Testis (tissue), 3 donors: ENCODE data around the gene PBX2. TPM values are rescaled to one million over a fixed set of nuclear protein-coding genes. Genes with fewer than 3 reads are reported as not detected.

ENCODE experiments used
- DNase-seq: peaks from one replicate; pipeline ENCODE4 v3.0.0-alpha.2; 2019
- H3K27ac ChIP-seq, 2 donors: fragments of 200-600 bp; sonication (generic); one replicate each; pipeline ENCODE4 v1.5.1; 2019
- H3K27me3 ChIP-seq: fragments of 200-600 bp; sonication (generic); one replicate; pipeline ENCODE4 v1.5.1; 2019
- H3K36me3 ChIP-seq: fragments of 200-600 bp; sonication (generic); one replicate; pipeline ENCODE4 v1.5.1; 2017; ENCODE audit warnings: low read depth; ENCODE audit errors: missing control alignments
- H3K4me1 ChIP-seq: fragments of 200-600 bp; sonication (generic); one replicate; pipeline ENCODE4 v1.5.1; 2019
- H3K4me3 ChIP-seq, 2 donors: fragments of 200-600 bp; sonication (generic); one replicate each; pipeline ENCODE4 v1.5.1; 2017 to 2019
- H3K9me3 ChIP-seq: fragments of 200-600 bp; sonication (generic); one replicate; pipeline ENCODE4 v1.5.1; 2017
- POLR2A ChIP-seq: fragments of 450-650 bp; IDR thresholded peaks from one replicate; pipeline ENCODE4 v1.6.1; 2017; ENCODE audit warnings: antibody characterized with exemption, mild to moderate bottlenecking, moderate library complexity
- WGBS, 2 donors: methylation state at CpG; one replicate each; pipeline ENCODE4 v1.1.5; 2018; 5-methylcytosine and 5-hydroxymethylcytosine counted together
- intact Hi-C: fragments of 100-400 bp; cut with DNase I; formaldehyde crosslinking; loops from one replicate; pipeline ENCODE4 v1.15.1; 2023; ENCODE audit warnings: low total_unique reads
- polyA plus RNA-seq: library from polyadenylated mRNA; stranded (reverse); fragments of 350-450 nt; fragmentation: Illumina TruSeq; extraction: RNeasy Lipid Tissue Mini Kit (QIAGEN cat#74804); gene quantifications from one replicate; pipeline ENCODE4 v1.2.3, GENCODE V29; 2014; ENCODE audit warnings: low read depth, low replicate concordance; ENCODE audit not compliant: insufficient read depth
- total RNA-seq, 2 donors: library from RNA; depleted of rRNA; stranded (reverse); fragments of >200 nt; gene quantifications; one replicate each; pipeline ENCODE4 v1.2.3, GENCODE V29; 2016
- TF ChIP-seq, protein P1 (sequence below), 3 experiments: fragments of 450-650 bp in 2 of 3; fragments of 200-600 bp in 1 of 3; sonication (generic) in 1 of 3; IDR thresholded peaks; one replicate each; pipeline ENCODE4 v1.5.1; 2016 to 2019; ENCODE audit warnings: antibody characterized with exemption in 3 of 3, mild to moderate bottlenecking in 2 of 3, moderate library complexity in 1 of 3

The PBX2 gene
- total and polyA plus RNA-seq, 3 donors from 2014 or later = 65.0 to 111 (median 97.9) TPM

GRCh38 chr6:32156891-32157290 is 33.1 kb downstream of the PBX2 start:
- TF ChIP-seq, protein P1, sequence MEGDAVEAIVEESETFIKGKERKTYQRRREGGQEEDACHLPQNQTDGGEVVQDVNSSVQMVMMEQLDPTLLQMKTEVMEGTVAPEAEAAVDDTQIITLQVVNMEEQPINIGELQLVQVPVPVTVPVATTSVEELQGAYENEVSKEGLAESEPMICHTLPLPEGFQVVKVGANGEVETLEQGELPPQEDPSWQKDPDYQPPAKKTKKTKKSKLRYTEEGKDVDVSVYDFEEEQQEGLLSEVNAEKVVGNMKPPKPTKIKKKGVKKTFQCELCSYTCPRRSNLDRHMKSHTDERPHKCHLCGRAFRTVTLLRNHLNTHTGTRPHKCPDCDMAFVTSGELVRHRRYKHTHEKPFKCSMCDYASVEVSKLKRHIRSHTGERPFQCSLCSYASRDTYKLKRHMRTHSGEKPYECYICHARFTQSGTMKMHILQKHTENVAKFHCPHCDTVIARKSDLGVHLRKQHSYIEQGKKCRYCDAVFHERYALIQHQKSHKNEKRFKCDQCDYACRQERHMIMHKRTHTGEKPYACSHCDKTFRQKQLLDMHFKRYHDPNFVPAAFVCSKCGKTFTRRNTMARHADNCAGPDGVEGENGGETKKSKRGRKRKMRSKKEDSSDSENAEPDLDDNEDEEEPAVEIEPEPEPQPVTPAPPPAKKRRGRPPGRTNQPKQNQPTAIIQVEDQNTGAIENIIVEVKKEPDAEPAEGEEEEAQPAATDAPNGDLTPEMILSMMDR (IDR thresholded peaks at IDR 0.05) = no peak
- TF ChIP-seq POLR2A = no peak
- no peak overlapping the region for H3K27ac ChIP-seq
- H3K9me3 ChIP-seq = no peaks in the 10 kb centered on the region
- DNase-seq = no peak
- H3K27me3 ChIP-seq = no peaks in the 10 kb centered on the region
- 89 to 90% methylated on average over 9 of the region's 9 CpGs for WGBS, 2 donors
- peaks cover 23% of the 10 kb centered on the region for H3K4me1 ChIP-seq
- intact Hi-C loops = no loop called here
- H3K4me3 ChIP-seq = no peak overlapping the region
- no peaks in the 10 kb centered on the region for H3K36me3 ChIP-seq

DNA sequence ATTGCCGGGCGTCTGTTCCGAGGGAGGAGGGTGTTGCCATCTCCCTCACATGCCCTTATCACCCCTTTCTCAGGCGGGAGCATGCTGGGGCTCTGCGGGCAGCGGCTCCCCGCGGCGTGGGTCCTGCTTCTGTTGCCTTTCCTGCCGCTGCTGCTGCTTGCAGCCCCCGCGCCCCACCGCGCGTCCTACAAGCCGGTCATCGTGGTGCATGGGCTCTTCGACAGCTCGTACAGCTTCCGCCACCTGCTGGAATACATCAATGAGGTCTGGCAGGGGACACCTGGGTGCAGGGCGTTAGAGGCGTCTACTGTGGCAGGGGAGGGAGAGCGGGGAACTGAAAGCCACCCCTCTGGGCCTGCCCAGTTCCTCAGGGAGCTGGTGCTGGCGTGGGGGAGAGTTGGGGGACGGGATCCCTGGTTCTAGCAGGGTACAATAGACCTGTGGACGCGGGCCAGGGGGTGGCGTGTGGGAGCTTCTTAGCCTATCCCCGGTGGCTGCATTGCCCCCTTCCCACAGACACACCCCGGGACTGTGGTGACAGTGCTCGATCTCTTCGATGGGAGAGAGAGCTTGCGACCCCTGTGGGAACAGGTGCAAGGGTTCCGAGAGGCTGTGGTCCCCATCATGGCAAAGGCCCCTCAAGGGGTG is 35.4 kb downstream of the PBX2 start:
- peak overlapping the region; percentile 53 to 90 for H3K4me3 ChIP-seq
- H3K9me3 ChIP-seq = no peaks in the 10 kb centered on the region
- H3K27ac ChIP-seq = peak overlapping the region; percentile 88 to 94
- peaks cover 27% of the 10 kb centered on the region for H3K4me1 ChIP-seq
- intact Hi-C loops = no loop called here
- 2 to 4% methylated on average over 27 to 34 of the region's 34 CpGs for WGBS, 2 donors
- H3K27me3 ChIP-seq = no peaks in the 10 kb centered on the region
- DNase-seq = peak; percentile 87
- no peaks in the 10 kb centered on the region for H3K36me3 ChIP-seq
- TF ChIP-seq, protein P1 (IDR thresholded peaks at IDR 0.05) = peak; percentile 41 to 75 (median 53)
- no peak for TF ChIP-seq POLR2A

GRCh38 chr6:32153564-32154513 is 36.2 kb downstream of the PBX2 start, which contains the start of gene PPT2:
TSS of gene PPT2 (plus strand) at chr6:32154141. CDS start at chr6:32154595, 454 bp downstream.
- Histone ChIP-seq H3K4me3 (peak within 1 kb of the TSS; percentile 53 to 90), H3K27me3 (no peaks in the 10 kb centered on the region), H3K9me3 (no peaks in the 10 kb centered on the region), H3K27ac (peak within 1 kb of the TSS; percentile 88 to 94), H3K4me1 (peaks cover 27% of the 10 kb centered on the region), H3K36me3 (no peaks in the 10 kb centered on the region)
- WGBS, 2 donors = 0 to 1% methylated on average over 51 to 52 of the region's 52 CpGs
- DNase-seq = peak; percentile 96
- intact Hi-C loops = no loop called here
- TF ChIP-seq, protein P1 (IDR thresholded peaks at IDR 0.05) = peak in 1 of 3 experiments; percentile 11
- peak; percentile 17 for TF ChIP-seq POLR2A

DNA sequence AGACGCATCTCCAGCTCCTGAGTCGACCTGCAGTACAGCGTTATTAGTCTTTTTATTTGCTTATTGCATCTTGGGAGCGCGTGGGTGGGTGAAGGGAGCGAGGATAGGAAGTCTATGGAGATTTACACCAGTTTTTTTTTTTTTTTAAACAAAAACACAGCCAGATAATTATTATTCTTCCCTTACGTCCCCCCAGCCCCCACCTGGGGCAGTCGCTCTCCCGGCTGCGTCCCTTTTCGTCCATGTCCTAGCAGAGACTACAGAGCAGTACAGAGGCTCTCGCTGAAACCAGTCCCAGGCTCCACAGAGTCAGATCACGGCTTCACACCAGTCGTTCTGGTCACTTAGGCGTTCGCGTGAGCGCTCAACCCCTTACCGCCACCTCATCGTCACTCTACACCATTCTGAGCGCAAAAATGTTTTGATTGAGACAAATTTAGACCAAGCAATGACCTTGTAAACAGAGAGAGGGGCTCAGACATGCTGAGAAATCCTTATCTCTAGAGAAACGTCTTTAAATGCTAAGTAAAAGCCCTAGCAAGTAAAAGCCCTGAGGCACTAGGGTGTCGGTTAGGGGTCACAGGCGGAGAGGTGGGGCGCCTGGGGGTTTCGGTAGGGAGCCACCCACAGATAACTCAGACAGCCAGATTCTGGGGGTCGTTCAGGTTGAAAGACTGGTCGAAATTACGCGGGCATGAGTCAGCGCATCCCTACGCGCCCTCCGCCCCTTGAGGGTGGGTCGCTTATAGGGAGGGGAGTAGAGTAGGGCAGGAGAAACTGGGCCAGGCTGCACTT is 37.0 kb downstream of the PBX2 start:
- H3K4me1 ChIP-seq = peaks cover 27% of the 10 kb centered on the region
- TF ChIP-seq, protein P1 (IDR thresholded peaks at IDR 0.05) = no peak
- no peak for TF ChIP-seq POLR2A
- WGBS, 2 donors = 4 to 11% methylated on average over 35 of the region's 35 CpGs

More for the DNA sequence above, 37.0 kb downstream of the PBX2 start:
- intact Hi-C loops = no loop called here
- Histone ChIP-seq H3K27ac (peak overlapping the region; percentile 88 to 94), H3K9me3 (no peaks in the 10 kb centered on the region), H3K36me3 (no peaks in the 10 kb centered on the region), H3K4me3 (peak overlapping the region; percentile 53 to 90), H3K27me3 (no peaks in the 10 kb centered on the region)
- DNase-seq = peak; percentile 53
